Left cardiac atrium (tissue), 4 donors: ENCODE data around the gene LDLRAD4. TPM values are rescaled to one million over a fixed set of nuclear protein-coding genes. Genes with fewer than 3 reads are reported as not detected.

Experiments used
- ATAC-seq, 2 donors: fragments of 200-7000 bp; cut with Tn5 transposase; one replicate each; pipeline ENCODE4 v1.9.1; 2020; ENCODE audit warnings: mild to moderate bottlenecking in 2 of 2, moderate library complexity in 2 of 2
- DNase-seq: peaks from one replicate; pipeline ENCODE4 v3.0.0-alpha.2; 2020
- intact Hi-C, 2 donors: fragments of 100-400 bp; cut with DNase I; formaldehyde crosslinking; loops; one replicate each; pipeline versions ENCODE4 v1.14.1 to v1.15.1; 2022 to 2023
- total RNA-seq, 2 donors: library from RNA; stranded (reverse); fragmentation: NEBNext Ultra II Directional; extraction: Animal tissue kit (Norgen Biotek cat#: 25700); gene quantifications; one replicate each; pipeline ENCODE4 v1.2.1, GENCODE V29; 2021
- donor health status: DM: no; HTN: yes; CAD: no.
- donor health status: DM: no; HTN: yes; CAD: no; lungs with severe emphysema.
- donor health status: DM: yes; HTN: yes; CAD: no.
- donor health status: Dilated cardiomyopathy.

Gene LDLRAD4
- total RNA-seq, 2 donors from 2014 or later, result 28.9 to 80.2 TPM

GRCh38 chr18:13198701-13199100 lies 19.9 kb upstream of the LDLRAD4 start:
- DNase-seq (no peak), ATAC-seq (no peak)
- intact Hi-C loops, result no loop called here

DNA sequence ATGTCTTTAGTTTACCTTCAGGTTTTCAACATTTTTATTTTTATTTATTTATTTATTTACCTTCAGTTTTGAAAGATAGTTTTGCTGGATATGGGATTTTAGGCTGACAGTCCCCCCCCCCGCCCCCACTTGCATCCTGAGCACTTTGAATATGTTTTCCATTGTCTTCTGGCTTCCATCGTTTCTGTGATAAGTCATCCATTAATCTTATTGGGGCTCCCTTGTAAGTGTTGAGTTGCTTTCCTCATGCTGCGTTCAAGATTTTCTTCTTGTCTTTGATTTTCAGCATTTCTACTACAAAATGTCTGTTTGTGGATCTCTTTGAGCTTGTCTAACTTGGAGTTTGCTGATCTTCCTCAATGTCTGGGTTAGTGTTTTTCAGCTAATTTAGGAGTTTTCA lies 19.4 kb upstream of the LDLRAD4 start:
- intact Hi-C loops, result no loop called here
- ATAC-seq, result no peak
- no peak for DNase-seq

- intact Hi-C loops, result no loop called here
- ATAC-seq, result no peak
- DNase-seq, result no peak
Observed at GRCh38 chr18:13201292-13201691, 17.3 kb upstream of the LDLRAD4 start.

DNA sequence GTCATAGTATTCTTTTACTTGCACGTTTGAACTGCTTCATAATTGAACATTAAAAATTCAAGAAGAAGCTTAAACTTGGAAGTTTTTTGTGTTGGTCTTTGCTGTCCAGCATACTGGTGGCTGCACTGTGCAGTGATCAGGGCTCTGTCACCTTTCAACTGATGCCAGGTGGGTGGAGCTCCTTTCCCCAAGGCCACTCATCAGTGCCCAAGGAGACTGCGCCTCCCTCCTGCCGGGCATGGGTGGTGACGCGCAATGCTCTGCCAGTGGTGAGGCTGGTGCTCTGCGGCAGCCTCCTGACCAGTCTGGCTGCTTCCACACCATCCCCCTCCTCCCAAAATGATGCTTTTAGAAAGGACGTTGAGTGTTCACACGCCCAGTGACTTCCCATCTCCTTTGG lies 16.0 kb upstream of the LDLRAD4 start:
- intact Hi-C loops, result no loop called here
- DNase-seq (no peak), ATAC-seq (no peak)

DNA sequence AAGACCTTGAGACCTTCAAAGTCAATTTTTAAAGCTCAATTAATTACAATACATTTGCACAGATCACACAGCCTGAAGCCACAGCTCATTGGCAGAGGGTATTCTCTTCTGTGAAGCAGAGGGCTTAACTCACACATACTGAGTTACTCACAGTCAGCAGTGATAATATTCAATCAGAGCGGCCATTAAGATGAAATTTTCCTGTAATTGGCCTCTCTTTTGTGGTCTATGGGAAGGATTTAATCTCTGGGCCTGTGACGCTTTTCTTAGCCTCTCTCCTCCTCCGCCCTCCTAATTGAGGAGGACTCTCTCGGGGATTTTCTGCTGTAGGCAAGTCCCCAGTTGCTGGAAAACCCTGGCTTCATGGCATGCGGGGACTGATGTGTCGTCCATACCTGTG lies 12.3 kb upstream of the LDLRAD4 start:
- no peak for DNase-seq
- intact Hi-C loops, result no loop called here
- ATAC-seq, result no peak

- intact Hi-C loops, result no loop called here
- no peak for ATAC-seq
Observed at GRCh38 chr18:13207294-13207693, 11.3 kb upstream of the LDLRAD4 start.

DNA sequence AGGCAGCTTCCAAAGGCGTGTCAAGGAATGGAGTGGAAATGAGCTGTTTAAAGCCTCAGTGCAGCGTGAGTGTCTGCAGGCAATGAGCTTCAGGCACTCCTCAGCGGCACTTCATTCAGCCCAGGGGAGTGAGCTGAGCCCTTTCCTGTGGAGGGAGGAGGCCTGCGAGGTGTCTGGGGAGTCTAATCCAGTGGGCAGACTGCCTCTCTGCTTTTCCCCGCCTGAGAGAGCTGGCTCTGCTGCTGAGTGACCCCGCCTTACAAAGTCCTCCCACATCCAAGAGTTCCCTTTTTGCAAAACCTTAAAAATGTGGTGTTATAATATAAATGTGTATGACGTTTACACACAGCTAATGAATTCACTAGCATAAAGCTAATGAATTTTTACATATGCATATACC lies 7.0 kb upstream of the LDLRAD4 start:
- DNase-seq (no peak), ATAC-seq (peak in 1 of 2 donors; percentile 29)
- intact Hi-C loops, result no loop called here

More at GRCh38 chr18:13207294-13207693, 11.3 kb upstream of the LDLRAD4 start:
- DNase-seq, result no peak

DNA sequence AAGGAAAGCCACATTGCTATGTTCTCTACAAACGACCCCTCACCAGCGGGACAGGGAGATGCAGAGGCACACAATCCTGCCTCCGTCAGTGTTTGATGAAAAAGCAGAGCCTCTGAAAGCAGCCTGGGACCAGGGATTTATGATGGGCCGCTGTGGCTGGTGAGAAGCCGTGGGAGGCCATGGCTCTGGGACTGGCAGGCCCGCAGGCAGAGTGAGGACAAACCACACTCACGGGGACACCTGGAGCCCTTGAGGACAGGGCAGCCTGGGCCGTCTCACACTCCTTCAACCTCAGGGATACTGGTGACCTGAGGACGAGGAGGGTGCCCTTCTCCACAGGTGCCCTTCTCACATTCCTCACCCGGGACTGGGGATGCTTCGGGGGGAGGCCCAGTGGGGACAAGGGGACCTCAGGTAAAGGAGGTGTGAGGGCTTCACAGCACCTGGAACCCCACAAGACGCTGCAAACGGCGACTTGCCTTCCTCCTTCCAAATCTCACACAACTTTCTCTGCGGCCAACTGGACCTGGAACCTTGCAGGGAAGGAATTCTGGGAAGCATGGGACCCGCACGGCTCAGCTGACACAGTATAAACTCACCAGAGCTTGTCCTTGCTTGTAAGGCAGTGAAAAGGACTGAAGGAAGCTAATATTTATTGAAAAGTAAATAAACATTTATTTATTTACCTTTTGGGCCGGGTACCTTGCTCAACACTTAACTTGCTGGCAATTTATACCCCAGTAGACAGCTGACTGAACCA lies 5.3 kb upstream of the LDLRAD4 start:
- intact Hi-C loops, result no loop called here
- DNase-seq (no peak), ATAC-seq (no peak)

DNA sequence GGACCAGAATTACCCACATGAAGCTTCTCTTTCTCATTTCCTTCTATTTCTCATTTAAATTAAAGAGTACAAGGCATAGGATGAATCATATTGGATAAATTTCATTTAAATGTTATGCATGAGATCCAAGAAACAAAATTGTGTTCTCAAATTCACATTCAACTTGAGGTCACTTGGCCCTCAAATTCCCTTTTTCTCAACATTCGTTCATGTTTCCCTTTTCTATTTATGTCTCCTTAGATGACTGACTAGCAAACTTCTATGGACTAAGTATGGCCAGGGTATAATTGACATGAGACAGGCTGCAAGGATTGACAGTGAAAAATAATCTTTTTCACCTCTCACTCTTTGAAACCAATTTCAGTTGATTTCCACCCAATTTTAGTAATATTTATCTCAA lies 4.0 kb upstream of the LDLRAD4 start:
- ATAC-seq, result no peak

GRCh38 chr18:13216092-13216582 lies 2.4 kb upstream of the LDLRAD4 start:
- DNase-seq, result peak; percentile 80
- intact Hi-C loops, result loop anchor here (2.0 to 5.0 kb wide), 5 partner anchors 66 to 416 kb away; no protein-coding TSS in a partner anchor
- peak; percentile 64 to 73 for ATAC-seq

More for the DNA sequence above, 4.0 kb upstream of the LDLRAD4 start:
- no peak for DNase-seq
- intact Hi-C loops, result loop anchor here (5.0 kb wide), 4 partner anchors 68 to 418 kb away; no protein-coding TSS in a partner anchor

GRCh38 chr18:13216711-13217465 lies 1.7 kb upstream of the LDLRAD4 start:
- ATAC-seq, result peak; percentile 66 to 77
- DNase-seq, result peak; percentile 65
- intact Hi-C loops, result loop anchor here (2.0 to 5.0 kb wide), 5 partner anchors 65 to 415 kb away; no protein-coding TSS in a partner anchor

DNA sequence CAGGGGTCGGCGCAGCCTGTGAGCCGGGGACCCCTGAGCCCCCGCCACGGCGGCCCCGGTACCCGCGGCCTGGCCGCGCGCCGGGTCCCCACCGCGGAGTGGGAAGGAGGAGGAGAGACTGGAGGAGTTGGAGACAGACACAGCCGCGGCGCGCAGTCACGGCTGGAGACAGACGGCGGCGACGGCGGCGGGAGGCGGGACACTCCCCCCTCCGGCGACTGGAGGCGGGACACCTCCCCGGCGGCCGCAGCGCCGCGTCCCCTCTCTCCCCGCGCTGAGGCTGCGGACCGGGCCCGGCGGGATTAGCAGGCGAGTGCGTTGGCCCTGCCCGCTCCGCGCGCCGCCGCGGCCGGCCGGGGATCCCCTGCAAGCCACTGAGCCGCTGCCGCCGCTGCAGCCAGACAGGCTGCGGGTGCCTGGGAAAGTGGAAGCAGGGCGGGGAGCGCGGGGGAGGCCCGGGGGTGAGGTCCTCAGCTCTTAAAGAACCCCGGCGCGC lies 1.0 kb upstream of the LDLRAD4 start:
- ATAC-seq (peak; percentile 46 to 51), DNase-seq (peak; percentile 80)
- intact Hi-C loops, result loop anchor here (2.0 to 5.0 kb wide), 5 partner anchors 65 to 415 kb away; no protein-coding TSS in a partner anchor

GRCh38 chr18:13217971-13218367 lies 591 bp upstream of the LDLRAD4 start:
- intact Hi-C loops, result loop anchor here (2.0 to 5.0 kb wide), 5 partner anchors 64 to 414 kb away; no protein-coding TSS in a partner anchor
- ATAC-seq, result peak; percentile 4 to 11
- DNase-seq, result peak; percentile 60

DNA sequence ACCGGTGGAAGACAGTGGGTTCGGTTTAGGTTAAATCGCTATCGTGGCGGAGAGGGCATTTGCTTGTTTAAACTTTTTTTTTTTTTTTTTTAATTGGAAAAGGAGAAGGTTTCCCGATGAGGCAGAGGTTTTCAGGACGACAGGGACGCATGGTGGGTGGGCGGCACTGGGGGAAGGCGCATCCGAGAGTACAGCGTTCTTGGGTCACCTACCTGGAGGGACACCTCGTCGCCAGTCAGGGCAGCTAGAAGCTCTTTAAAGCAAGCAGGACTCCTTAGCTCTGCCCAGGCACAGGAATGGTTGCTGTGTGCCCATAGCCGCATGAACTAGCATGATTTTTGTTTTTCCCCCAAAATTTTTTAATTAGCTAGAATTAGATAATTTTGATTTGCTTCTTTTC lies 437 bp downstream of the LDLRAD4 start:
- no peak for DNase-seq
- ATAC-seq, result no peak
- intact Hi-C loops, result loop anchor here (5.0 kb wide), 4 partner anchors 63 to 413 kb away; no protein-coding TSS in a partner anchor

GRCh38 chr18:13219593-13220159 lies 1.1 kb downstream of the LDLRAD4 start:
- no peak for DNase-seq
- no peak for ATAC-seq
- intact Hi-C loops, result loop anchor here (5.0 to 10.0 kb wide), 5 partner anchors 63 to 413 kb away; no protein-coding TSS in a partner anchor

DNA sequence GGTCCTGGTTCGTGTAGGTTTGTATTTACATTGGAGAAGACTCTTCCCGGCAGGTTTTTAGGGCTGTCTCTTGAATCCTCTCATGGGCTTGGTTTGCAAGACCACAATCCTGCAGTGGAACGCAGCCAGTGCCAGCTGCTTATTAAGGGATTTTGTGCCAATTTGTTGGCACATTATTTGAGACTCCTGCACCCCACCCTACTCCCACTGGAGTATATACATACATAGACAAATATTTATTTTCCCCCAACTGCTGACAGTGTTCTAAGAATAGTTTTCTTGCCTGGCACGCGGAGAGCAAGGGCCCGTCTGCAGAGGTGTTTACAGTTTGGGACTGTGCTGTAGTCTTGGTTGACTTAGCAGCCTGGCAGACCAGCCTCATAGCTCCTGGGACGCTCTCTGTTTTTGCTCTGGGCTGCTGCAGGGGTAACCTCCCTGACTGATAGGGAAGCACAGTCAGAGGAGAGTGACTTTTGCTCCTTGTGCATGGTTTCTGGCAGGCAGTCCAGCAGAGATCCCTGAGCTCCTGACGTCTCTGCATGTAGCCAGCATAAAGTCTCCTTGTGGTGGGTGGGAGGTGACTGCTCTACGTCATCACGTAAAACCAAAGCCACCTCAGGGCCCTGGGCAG lies 1.9 kb downstream of the LDLRAD4 start:
- intact Hi-C loops, result loop anchor here in 1 of 2 donors (10.0 kb wide), 1 partner anchor 164 kb away; no protein-coding TSS in a partner anchor
- no peak for DNase-seq
- peak in 1 of 2 donors; percentile 2 for ATAC-seq

DNA sequence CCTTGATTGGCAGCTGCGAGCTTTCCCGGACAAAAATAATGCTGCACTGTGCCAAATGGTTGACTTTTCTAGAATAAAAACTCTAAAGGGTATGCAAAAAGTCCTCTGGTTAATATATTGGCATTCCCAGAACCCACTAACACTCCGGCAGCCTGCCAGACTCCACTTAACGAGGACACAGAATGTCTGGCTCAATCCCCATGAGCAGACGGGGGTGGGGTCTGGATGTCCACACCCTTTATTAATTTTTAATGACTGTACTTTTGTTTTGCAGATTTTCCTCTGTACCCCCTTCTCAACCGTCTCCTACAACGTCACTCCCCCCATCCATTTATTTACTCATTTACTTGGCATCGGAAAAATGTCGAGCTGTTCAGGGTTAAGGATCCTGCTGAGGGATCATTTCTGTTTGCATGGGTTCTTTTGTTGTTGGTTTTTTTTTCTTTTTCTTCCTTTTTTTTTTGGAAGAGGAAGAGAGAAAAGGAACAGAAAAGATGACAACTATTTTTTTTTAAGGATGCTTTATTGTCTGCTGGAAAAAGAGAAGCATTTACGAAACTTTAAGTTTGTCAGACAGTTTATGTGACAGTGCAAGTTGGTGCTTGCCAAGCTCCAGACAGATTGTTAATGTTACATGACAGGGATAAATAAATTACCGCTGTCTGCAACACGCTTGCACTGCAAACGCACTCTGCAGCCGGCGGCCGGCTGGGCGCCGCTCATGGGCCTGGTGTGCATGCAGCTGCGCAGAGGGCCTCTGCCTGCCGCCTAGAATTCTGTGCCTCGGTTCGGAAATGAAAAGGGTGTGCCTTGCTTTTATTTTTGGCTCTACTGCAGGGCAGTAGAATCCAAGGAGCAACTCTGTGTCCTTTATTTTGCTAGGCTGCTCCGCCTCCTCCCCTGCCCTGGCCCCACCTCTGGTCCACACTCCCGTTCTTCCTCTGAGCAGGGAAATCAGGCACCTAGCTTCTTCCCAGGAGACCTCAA lies 3.6 kb downstream of the LDLRAD4 start:
- intact Hi-C loops, result loop anchor here (2.0 to 10.0 kb wide), 2 partner anchors 47 to 163 kb away; no protein-coding TSS in a partner anchor
- DNase-seq (peak; percentile 81), ATAC-seq (peak; percentile 39 to 60)
